CD4-positive, alpha-beta T cell treated with Interleukin-17A for 4 hours (primary cell): Measurements from ENCODE around the gene DNLZ.

ENCODE experiments used
- DNase-seq: peaks from one replicate; pipeline ENCODE4 v3.0.0-alpha.2; 2020; ENCODE audit warnings: mixed read lengths

Gene DNLZ

DNA sequence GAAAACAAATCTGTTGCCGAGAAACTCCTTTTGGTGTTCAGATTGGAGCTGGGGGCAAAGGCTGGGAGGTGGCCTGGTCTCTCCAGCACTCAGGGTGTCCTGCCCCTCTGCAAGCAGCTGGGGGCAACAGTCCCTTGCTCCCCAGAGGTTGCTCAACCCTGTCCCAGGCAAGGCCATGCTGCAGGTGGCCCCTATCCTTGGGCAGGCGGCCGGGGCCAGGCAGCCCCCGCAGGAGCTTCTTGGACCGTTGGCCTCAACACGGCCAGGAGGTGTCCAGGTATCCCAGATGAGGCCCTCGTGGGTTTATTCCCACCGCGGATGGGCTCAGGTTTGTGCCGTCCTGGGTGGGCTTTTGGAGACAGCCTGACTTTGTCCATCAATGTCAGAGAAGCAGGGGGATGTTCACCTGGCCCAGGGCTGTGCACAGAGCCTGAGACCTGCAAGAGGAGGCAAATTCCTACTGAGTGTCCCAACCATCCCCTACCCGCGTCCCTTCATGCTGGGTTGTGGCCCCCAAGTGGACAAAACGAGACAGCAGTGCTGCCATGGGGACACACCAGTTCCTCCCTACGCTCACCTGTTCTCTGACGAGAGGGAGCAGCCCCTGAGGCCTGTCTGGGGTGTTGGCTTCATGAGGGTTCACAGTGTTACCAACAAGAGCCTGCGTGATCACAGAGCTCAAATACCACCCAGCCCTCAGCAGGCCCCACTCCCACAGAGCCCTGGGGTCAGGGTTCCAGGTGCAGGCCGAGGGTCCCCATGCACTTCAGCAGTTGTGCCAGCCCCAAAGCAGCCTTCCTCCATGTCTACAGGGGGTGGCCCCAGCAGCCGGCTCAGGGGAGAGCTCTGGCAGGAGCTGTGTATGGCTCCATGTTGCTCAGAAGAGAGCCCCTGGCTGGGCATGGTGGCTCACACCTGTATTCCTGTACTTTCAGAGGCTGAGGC lies 50.2 kb downstream of the DNLZ start:
- no peak for DNase-seq

DNA sequence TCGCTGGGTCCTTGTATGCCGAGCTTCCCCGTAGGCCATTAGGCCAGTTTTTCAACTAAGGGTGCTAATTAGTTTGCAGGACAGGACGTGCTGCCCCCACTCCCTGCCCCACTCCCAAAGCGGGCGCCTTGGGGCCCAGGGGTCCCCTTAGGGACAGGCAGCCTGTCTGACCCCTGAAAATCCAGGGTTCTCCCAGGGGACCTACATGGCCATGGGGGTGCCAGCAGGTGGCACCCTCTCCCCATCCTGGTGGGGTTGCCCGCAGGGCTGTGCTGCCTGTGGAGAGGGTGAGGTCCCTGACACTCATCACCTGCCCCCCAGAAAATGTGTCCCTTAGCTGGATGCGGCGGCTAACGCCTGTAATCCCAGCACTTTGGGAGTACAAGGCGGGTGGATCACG lies 51.1 kb downstream of the DNLZ start:
- DNase-seq: peak; percentile 63

DNA sequence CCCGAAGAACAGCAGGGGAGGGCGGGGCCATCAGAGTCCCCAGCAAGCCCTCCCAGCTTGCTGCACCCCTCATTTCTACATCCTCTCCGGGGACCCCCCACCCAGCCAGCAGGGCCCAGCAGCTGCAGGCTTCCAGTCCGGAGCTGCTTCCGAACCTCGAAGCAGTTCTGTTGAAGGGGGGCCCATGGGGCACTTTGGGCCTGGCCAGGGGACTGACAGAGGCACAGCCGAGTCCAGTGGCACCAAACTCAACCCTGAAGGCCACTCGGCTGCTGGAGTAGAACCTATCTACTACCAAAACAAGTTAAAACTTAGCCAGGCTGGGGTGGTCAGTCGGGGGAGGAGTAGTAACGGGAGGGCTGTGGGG lies 51.6 kb downstream of the DNLZ start:
- DNase-seq: no peak

DNA sequence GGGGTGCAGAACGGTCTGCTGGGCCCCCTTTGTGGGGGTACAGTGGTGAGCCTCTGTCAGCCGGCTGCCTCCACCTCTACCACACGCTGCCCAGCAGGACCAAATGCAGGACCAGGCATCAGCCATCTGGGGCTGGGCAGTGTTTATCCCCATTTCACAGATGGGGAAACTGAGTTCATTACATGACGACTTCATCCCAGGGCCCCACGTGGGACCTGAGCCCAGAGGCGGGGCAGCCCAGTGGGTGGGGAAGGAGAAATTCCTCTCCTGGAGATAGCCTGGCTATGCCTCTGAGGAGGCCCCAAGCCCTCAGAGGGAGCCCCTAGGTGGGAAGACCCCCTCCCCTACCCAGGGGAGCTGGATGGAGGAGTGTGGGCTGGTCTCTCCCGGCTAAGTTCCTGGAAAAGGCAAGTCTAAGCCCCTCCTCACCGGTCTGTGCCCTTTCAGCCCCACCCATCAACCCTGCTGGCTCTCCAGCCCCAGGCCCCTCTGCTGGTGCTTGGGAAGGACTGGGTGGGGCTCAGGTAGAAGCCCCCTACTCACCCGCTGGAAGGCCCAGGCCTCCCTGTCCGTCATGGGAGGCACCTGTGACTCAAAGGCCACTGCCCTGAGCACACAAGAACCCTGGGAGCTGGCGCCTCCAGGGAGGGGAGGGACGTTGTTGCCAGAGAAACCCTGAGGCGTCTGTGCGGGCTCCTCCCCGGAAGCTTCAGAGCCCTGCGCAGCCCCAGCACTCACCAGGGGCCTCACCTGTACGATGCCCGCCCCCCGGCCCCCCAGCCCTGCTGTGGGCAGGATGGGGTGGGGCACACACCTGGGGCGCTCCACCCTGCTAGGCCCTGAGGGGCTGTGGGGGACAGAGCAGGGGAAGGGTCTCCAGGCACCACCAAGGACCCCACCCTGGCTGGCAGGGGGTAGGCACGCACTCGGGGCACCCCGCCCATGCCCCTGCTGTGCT lies 52.2 kb downstream of the DNLZ start:
- peak; percentile 20 for DNase-seq

DNA sequence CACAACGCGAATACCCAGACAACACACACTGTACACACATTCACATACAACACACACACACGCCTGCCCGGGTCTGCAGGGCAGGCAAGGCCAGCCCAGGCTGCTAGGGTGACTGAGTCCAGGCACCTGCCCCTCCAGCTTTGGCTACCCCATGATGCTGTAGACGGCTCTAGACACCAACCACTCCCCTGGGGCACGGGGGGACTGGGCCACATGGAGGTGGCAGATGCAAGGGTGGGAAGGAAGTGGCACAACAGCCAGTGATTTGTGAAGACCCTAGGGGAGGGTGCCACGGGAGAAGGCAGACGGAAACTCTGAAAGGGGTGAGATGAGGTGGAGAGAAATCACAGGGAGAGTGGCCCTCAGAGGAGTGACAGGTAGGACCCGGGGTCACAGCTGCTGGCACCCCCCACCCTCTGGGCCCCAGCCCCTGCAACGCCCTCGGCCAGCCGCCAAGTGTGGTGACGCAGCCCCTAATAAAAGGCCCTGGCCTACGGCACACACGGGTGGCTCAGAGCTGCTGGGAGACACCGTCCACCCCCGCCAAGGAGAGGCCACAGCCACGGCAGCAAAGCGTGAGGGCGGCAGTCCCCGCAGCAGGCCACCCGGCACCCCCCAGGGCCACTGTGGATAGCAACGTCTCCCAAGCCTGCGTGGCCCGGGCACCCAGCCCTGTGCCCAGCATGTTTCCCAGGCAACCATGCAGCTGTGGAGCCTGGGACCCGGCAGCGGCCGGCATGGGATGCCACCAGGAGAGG lies 53.1 kb downstream of the DNLZ start:
- DNase-seq: no peak

DNA sequence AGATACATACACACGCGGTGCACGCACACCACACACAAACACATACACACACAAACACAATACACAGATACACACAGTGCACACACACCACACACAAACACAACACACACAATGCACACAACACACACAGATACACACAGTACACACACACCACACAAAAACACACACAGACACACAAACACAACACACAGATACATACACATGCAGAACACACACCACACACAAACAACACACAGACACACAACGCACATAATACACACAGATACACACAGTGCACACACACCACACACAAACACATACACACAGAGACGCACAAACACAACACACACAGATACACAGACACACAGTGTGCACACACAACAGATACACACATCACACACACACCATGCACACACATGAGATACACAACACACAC lies 53.7 kb downstream of the DNLZ start:
- no peak for DNase-seq
